OCI-LY7 (cell line): ENCODE results near the gene ADCY7. TPM values are rescaled to one million over a fixed set of nuclear protein-coding genes. Genes with fewer than 3 reads are reported as not detected.

Source experiments
- BruUV-seq: library from RNA; stranded (reverse); fragments of 400-500 nt; replicated peaks from 2 replicates; lab custom pipeline; 2021; lab: Mats Ljungman, UMichigan
- CTCF ChIA-PET: fragments of 300-600 bp; sonication (Branson Sonifier 250); formaldehyde crosslinking; loops from one replicate; lab custom pipeline; 2022; ENCODE audit warnings: antibody characterized with exemption; ENCODE audit not compliant: unreplicated experiment; lab: Charles Lee
- POLR2A ChIA-PET: fragments of 300-600 bp; sonication (Branson Sonifier 250); formaldehyde crosslinking; loops from one replicate; lab custom pipeline; 2022; ENCODE audit warnings: antibody characterized with exemption; lab: Charles Lee
- DNase-seq: peaks from one replicate; pipeline ENCODE4 v3.0.0-alpha.2; 2015; ENCODE audit warnings: low spot score
- H2AFZ ChIP-seq: fragments of 200-600 bp; sonication (generic), shearing (Covaris generic); 2 replicates; pipeline ENCODE4 v1.6.1; 2014; ENCODE audit warnings: mild to moderate bottlenecking, antibody characterized with exemption, low read length, moderate library complexity
- H3K27ac ChIP-seq: fragments of 200-600 bp; sonication (generic); 2 replicates; pipeline ENCODE4 v1.5.1; 2014; ENCODE audit warnings: mixed run types, low read depth, mild to moderate bottlenecking, moderate library complexity, low read length, inconsistent platforms; ENCODE audit not compliant: poor library complexity, severe bottlenecking
- H3K36me3 ChIP-seq: fragments of 200-600 bp; sonication (generic); 2 replicates; pipeline ENCODE4 v1.6.1; 2014; ENCODE audit warnings: mild to moderate bottlenecking, antibody characterized with exemption, low read length, moderate library complexity, mixed read lengths; ENCODE audit not compliant: insufficient read depth
- H3K4me1 ChIP-seq: fragments of 200-600 bp; sonication (generic); 2 replicates; pipeline ENCODE4 v1.5.1; 2014; ENCODE audit warnings: mild to moderate bottlenecking, low read length; ENCODE audit not compliant: insufficient read depth, poor library complexity, severe bottlenecking
- H3K4me2 ChIP-seq: fragments of 200-600 bp; sonication (generic); 2 replicates; pipeline ENCODE4 v1.6.1; 2014; ENCODE audit warnings: mild to moderate bottlenecking, low read length
- H3K4me3 ChIP-seq: fragments of 200-600 bp; sonication (generic); 2 replicates; pipeline ENCODE4 v1.5.1; 2014; ENCODE audit warnings: mild to moderate bottlenecking, low read depth, low read length; ENCODE audit not compliant: poor library complexity, severe bottlenecking
- H3K79me2 ChIP-seq: fragments of 200-600 bp; sonication (generic); 2 replicates; pipeline ENCODE4 v1.6.1; 2016; ENCODE audit warnings: low read depth, mild to moderate bottlenecking, low read length, moderate library complexity, mixed read lengths; ENCODE audit not compliant: insufficient read depth
- H3K9me2 ChIP-seq: fragments of 200-600 bp; sonication (generic); 2 replicates; pipeline ENCODE4 v1.6.1; 2016; ENCODE audit warnings: mild to moderate bottlenecking, low read length, mixed read lengths; ENCODE audit not compliant: insufficient read depth
- H3K9me3 ChIP-seq: fragments of 200-600 bp; sonication (generic); 2 replicates; pipeline ENCODE4 v1.6.1; 2014; ENCODE audit warnings: mild to moderate bottlenecking, mixed run types, low read length, mixed read lengths
- H4K20me1 ChIP-seq: fragments of 200-600 bp; sonication (generic); 2 replicates; pipeline ENCODE4 v1.6.1; 2014; ENCODE audit warnings: mild to moderate bottlenecking, antibody characterized with exemption, low read length, moderate library complexity, mixed read lengths; ENCODE audit not compliant: insufficient read depth
- CTCF ChIP-seq: fragments of 200-600 bp; sonication (generic); conservative IDR thresholded peaks from 2 replicates; pipeline ENCODE4 v1.5.1; 2014; ENCODE audit warnings: mild to moderate bottlenecking, antibody characterized with exemption, low read length, moderate library complexity, mixed read lengths
- EZH2phosphoT487 ChIP-seq: fragments of 200-600 bp; sonication (generic); IDR thresholded peaks from 2 replicates; pipeline ENCODE4 v1.6.1; 2018; ENCODE audit warnings: low read depth, borderline replicate concordance, mild to moderate bottlenecking, mixed run types, antibody characterized with exemption, low read length, moderate library complexity, mixed read lengths
- intact Hi-C: fragments of 100-400 bp; cut with micrococcal nuclease; formaldehyde crosslinking; loops from one replicate; pipeline ENCODE4 v1.10.0; 2022; ENCODE audit not compliant: unreplicated experiment
- total RNA-seq, 2 experiments: library from RNA; depleted of rRNA in 1 of 2; stranded (reverse); fragments of >200 nt in 1 of 2; shearing (Covaris generic) in 1 of 2; gene quantifications; 2 replicates each; pipeline ENCODE4 v1.2.3, GENCODE V29; 2014 to 2022

ADCY7 gene
- total RNA-seq, 2 experiments from 2014 or later, result 49.9 to 77.7 TPM

- CTCF ChIA-PET, result no interaction called here
These were observed 36.2 kb downstream of the ADCY7 start for GRCh38 chr16:50302472-50303005.

GRCh38 chr16:50303041-50303604 lies 36.8 kb downstream of the ADCY7 start:
- BruUV-seq, result no TSS peak
- POLR2A ChIA-PET, result no interaction called here
- Histone ChIP-seq H3K9me3 (no peaks in the 10 kb centered on the region), H2AFZ (no peak overlapping the region), H3K27ac (no peak overlapping the region), H3K4me3 (no peak overlapping the region), H3K36me3 (peaks cover 18% of the 10 kb centered on the region; the same call in 1 of the 2 replicates), H3K4me2 (no peak overlapping the region), H4K20me1 (no peaks in the 10 kb centered on the region), H3K79me2 (no peaks in the 10 kb centered on the region), H3K9me2 (no peaks in the 10 kb centered on the region), H3K4me1 (no peaks in the 10 kb centered on the region)
- intact Hi-C loops, result no loop called here
- TF ChIP-seq CTCF (no peak), EZH2phosphoT487 (no peak)
- CTCF ChIA-PET, result no interaction called here
- no peak for DNase-seq

More at GRCh38 chr16:50302472-50303005, 36.2 kb downstream of the ADCY7 start:
- no peaks in the 10 kb centered on the region for H3K79me2 ChIP-seq
- no peak overlapping the region for H3K27ac ChIP-seq
- POLR2A ChIA-PET, result no interaction called here
- H3K9me3 ChIP-seq, result no peaks in the 10 kb centered on the region
- intact Hi-C loops, result no loop called here
- no TSS peak for BruUV-seq
- H2AFZ ChIP-seq, result no peak overlapping the region
- H4K20me1 ChIP-seq, result no peaks in the 10 kb centered on the region
- no peak overlapping the region for H3K4me2 ChIP-seq
- TF ChIP-seq EZH2phosphoT487, result no peak
- no peak for DNase-seq
- no peaks in the 10 kb centered on the region for H3K4me1 ChIP-seq
- H3K4me3 ChIP-seq, result no peak overlapping the region
- H3K9me2 ChIP-seq, result no peaks in the 10 kb centered on the region
- H3K36me3 ChIP-seq, result peaks cover 19% of the 10 kb centered on the region; the same call in 1 of the 2 replicates

GRCh38 chr16:50303605-50304466 lies 37.5 kb downstream of the ADCY7 start:
- no peak overlapping the region for H3K27ac ChIP-seq
- POLR2A ChIA-PET, result no interaction called here
- no peaks in the 10 kb centered on the region for H3K4me1 ChIP-seq
- H2AFZ ChIP-seq, result no peak overlapping the region
- H3K9me3 ChIP-seq, result no peaks in the 10 kb centered on the region
- H3K36me3 ChIP-seq, result peaks cover 11% of the 10 kb centered on the region; the same call in 1 of the 2 replicates
- no peak for DNase-seq
- CTCF ChIA-PET, result no interaction called here
- H4K20me1 ChIP-seq, result no peaks in the 10 kb centered on the region
- intact Hi-C loops, result no loop called here
- H3K9me2 ChIP-seq, result no peaks in the 10 kb centered on the region
- no peak overlapping the region for H3K4me2 ChIP-seq
- no TSS peak for BruUV-seq
- H3K79me2 ChIP-seq, result no peaks in the 10 kb centered on the region
- no peak overlapping the region for H3K4me3 ChIP-seq
- TF ChIP-seq EZH2phosphoT487 (no peak), CTCF (no peak)
